HepG2 (cell line): ENCODE data around the gene FAM43B. TPM values are rescaled to one million over a fixed set of nuclear protein-coding genes. Genes with fewer than 3 reads are reported as not detected.

Experiments used
- ATAC-seq: fragments of 200-7000 bp; cut with Tn5 transposase; 3 replicates; pipeline ENCODE4 v1.9.1; 2020; ENCODE audit warnings: mild to moderate bottlenecking, moderate library complexity
- BruUV-seq: library from RNA; stranded (reverse); fragments of 400-500 nt; replicated peaks from 2 replicates; lab custom pipeline; 2021; lab: Mats Ljungman, UMichigan
- CTCF ChIA-PET: fragments of 300-600 bp; formaldehyde crosslinking; extraction: SDS; loops from one replicate; lab custom pipeline; 2021; ENCODE audit warnings: low total read pairs, inconsistent platforms, low intra/inter-chr PET ratio; lab: Yijun Ruan, JAX
- POLR2A ChIA-PET: fragments of 350-600 bp; sonication (Branson Sonifier 250); formaldehyde crosslinking; loops from one replicate; lab custom pipeline; 2020; ENCODE audit warnings: antibody characterized with exemption, inconsistent platforms; lab: Yijun Ruan, JAX
- DNase-seq: peaks from one replicate; pipeline ENCODE4 v3.0.0-alpha.2; 2015; ENCODE audit warnings: low spot score
- FAIRE-seq: peaks from 3 replicates; lab custom pipeline; 2011; peaks lifted over from hg19 to GRCh38; lab: Jason Lieb, UNC
- H2AFZ ChIP-seq: one replicate; pipeline ENCODE4 v1.6.1; 2011; ENCODE audit warnings: low read length, inconsistent platforms
- H3K27ac ChIP-seq: fragments of 300-600 bp; 3 replicates; pipeline ENCODE4 v1.8.0; 2011; ENCODE audit warnings: mixed run types, mild to moderate bottlenecking, mixed read lengths, low read length, inconsistent platforms; ENCODE audit not compliant: insufficient read depth; ENCODE audit errors: extremely low read length
- H3K27me3 ChIP-seq, 2 experiments: fragments of 200-600 bp in 1 of 2; 2 replicates in 1 of 2; 3 replicates in 1 of 2; pipeline versions ENCODE4 v1.6.0 to v1.8.0; 2011; ENCODE audit warnings: low read length in 2 of 2, mild to moderate bottlenecking in 2 of 2, moderate library complexity in 2 of 2, inconsistent platforms in 1 of 2; ENCODE audit not compliant: insufficient read depth in 2 of 2, control insufficient read depth in 1 of 2
- H3K36me3 ChIP-seq, 2 experiments: fragments of 200-600 bp in 1 of 2; replicated peaks in 1 of 2; 2 replicates in 1 of 2; 3 replicates in 1 of 2; pipeline versions ENCODE4 v1.5.1 to v1.8.0; 2011; ENCODE audit warnings: low read length in 2 of 2, inconsistent platforms in 1 of 2; ENCODE audit not compliant: insufficient read depth in 2 of 2, control insufficient read depth in 1 of 2
- H3K4me1 ChIP-seq: 2 replicates; pipeline ENCODE4 v1.5.1; 2012; ENCODE audit warnings: low read length, inconsistent platforms; ENCODE audit not compliant: insufficient read depth
- H3K4me2 ChIP-seq: 2 replicates; pipeline ENCODE4 v1.6.0; 2011; ENCODE audit warnings: low read depth, low read length, inconsistent platforms
- H3K4me3 ChIP-seq, 3 experiments: fragments of 200-600 bp in 1 of 3; sonication (generic), shearing (Covaris generic) in 1 of 3; replicated peaks in 1 of 3; 2 replicates each; pipeline ENCODE4 v1.5.1; 2011 to 2016; ENCODE audit warnings: low read length in 3 of 3, inconsistent platforms in 2 of 3, low read depth in 2 of 3, mild to moderate bottlenecking in 2 of 3, control low read depth in 1 of 3, mixed read lengths in 1 of 3; ENCODE audit not compliant: insufficient read depth in 1 of 3
- H3K79me2 ChIP-seq: one replicate; pipeline ENCODE4 v1.6.1; 2011; ENCODE audit warnings: low read length, inconsistent platforms; ENCODE audit not compliant: insufficient read depth
- H3K9ac ChIP-seq: 2 replicates; pipeline ENCODE4 v1.6.0; 2011; ENCODE audit warnings: mild to moderate bottlenecking, low read depth, low read length, inconsistent platforms; ENCODE audit not compliant: insufficient read depth
- H3K9me3 ChIP-seq: 2 replicates; pipeline ENCODE4 v1.5.1; 2012; ENCODE audit warnings: mild to moderate bottlenecking, low read length
- H4K20me1 ChIP-seq: 2 replicates; pipeline ENCODE4 v1.6.0; 2011; ENCODE audit warnings: inconsistent platforms, mild to moderate bottlenecking, low read length, moderate library complexity; ENCODE audit not compliant: insufficient read depth
- ATF4 ChIP-seq, 2 experiments: fragments of 450-650 bp in 1 of 2; sonication (generic) in 1 of 2; formaldehyde crosslinking; IDR thresholded peaks; 2 replicates each; pipeline versions ENCODE4 v1.5.0 to v1.8.0; 2020 to 2022; ENCODE audit warnings: mild to moderate bottlenecking in 1 of 2, missing genetic modification reagents in 1 of 2
- CCAR2 ChIP-seq: fragments of 200-400 bp; formaldehyde crosslinking; optimal IDR thresholded peaks from 2 replicates; pipeline ENCODE3; 2018; ENCODE audit warnings: low read depth, mild to moderate bottlenecking, low read length, moderate library complexity
- CSRNP1 ChIP-seq: sonication (generic); formaldehyde crosslinking; IDR thresholded peaks from 2 replicates; pipeline ENCODE4 v1.8.1; 2023; ENCODE audit warnings: mild to moderate bottlenecking, missing genetic modification reagents
- ELF3 ChIP-seq: IDR thresholded peaks from 2 replicates; pipeline ENCODE4 v1.6.1; 2016; ENCODE audit warnings: missing genetic modification reagents, missing compliant biosample characterization
- KDM5A ChIP-seq: fragments of 200-600 bp; sonication (generic); IDR thresholded peaks from 2 replicates; pipeline ENCODE4 v1.7.0; 2018; ENCODE audit warnings: antibody characterized with exemption, mild to moderate bottlenecking, low read length, borderline replicate concordance
- MYNN ChIP-seq: sonication (generic); formaldehyde crosslinking; IDR thresholded peaks from 2 replicates; pipeline ENCODE4 v1.4.0; 2020; ENCODE audit warnings: mild to moderate bottlenecking, low read depth, missing genetic modification reagents
- MYPOP ChIP-seq: sonication (generic); formaldehyde crosslinking; IDR thresholded peaks from 2 replicates; pipeline ENCODE4 v1.8.1; 2023; ENCODE audit warnings: mild to moderate bottlenecking, moderate library complexity, missing genetic modification reagents
- PHF8 ChIP-seq: sonication (generic); formaldehyde crosslinking; IDR thresholded peaks from 2 replicates; pipeline ENCODE4 v1.5.0; 2020; ENCODE audit warnings: missing genetic modification reagents
- SMAD9 ChIP-seq: sonication (generic); formaldehyde crosslinking; IDR thresholded peaks from 2 replicates; pipeline ENCODE4 v1.5.1; 2020; ENCODE audit warnings: mild to moderate bottlenecking, missing genetic modification reagents
- SRF ChIP-seq: IDR thresholded peaks from 2 replicates; pipeline ENCODE4 v1.6.1; 2011; ENCODE audit warnings: mild to moderate bottlenecking, low read depth, low read length, moderate library complexity
- TAF15 ChIP-seq: fragments of 200-400 bp; formaldehyde crosslinking; IDR thresholded peaks from one replicate; pipeline ENCODE4 v1.6.1; 2018; ENCODE audit warnings: mild to moderate bottlenecking, low read depth, low read length; ENCODE audit not compliant: poor library complexity, severe bottlenecking
- ZBTB38 ChIP-seq: sonication (generic); formaldehyde crosslinking; IDR thresholded peaks from 2 replicates; pipeline ENCODE4 v1.5.1; 2020; ENCODE audit warnings: mild to moderate bottlenecking, missing genetic modification reagents
- ZNF10 ChIP-seq: sonication (generic); formaldehyde crosslinking; IDR thresholded peaks from 2 replicates; pipeline ENCODE4 v1.4.0; 2020; ENCODE audit warnings: mild to moderate bottlenecking, low read depth, missing genetic modification reagents, borderline replicate concordance
- ZNF678 ChIP-seq: sonication (generic); formaldehyde crosslinking; IDR thresholded peaks from 2 replicates; pipeline ENCODE4 v1.4.0; 2020; ENCODE audit warnings: mild to moderate bottlenecking, missing genetic modification reagents
- WGBS: methylation state at CpG from one replicate; pipeline ENCODE4 v1.1.6; 2017; ENCODE audit warnings: low lambda C conversion rate; 5-methylcytosine and 5-hydroxymethylcytosine counted together
- in situ Hi-C: cut with HindIII; loops from 2 replicates; pipeline ENCODE4 v1.10.0; 2017; ENCODE audit warnings: low pct_unique_long_range_greater_than_20kb; ENCODE audit not compliant: extremely low pct_ligation_motif_present
- intact Hi-C: fragments of 100-400 bp; cut with micrococcal nuclease; formaldehyde crosslinking; loops from one replicate; pipeline ENCODE4 v1.10.0; 2022; ENCODE audit not compliant: unreplicated experiment
- polyA plus RNA-seq, 8 experiments: library from polyadenylated mRNA; depleted of rRNA in 3 of 8; stranded (reverse) in 7 of 8; unstranded in 1 of 8; fragments of >200 nt; fragmentation: Illumina TruSeq in 4 of 8; extraction: Trizol in 4 of 8; gene quantifications; 2 replicates each; pipeline versions ENCODE4 v1.2.1 to v1.2.3, GENCODE V29; 2011 to 2016; ENCODE audit warnings: low read depth in 4 of 8, missing spikeins in 1 of 8, mixed read lengths in 1 of 8; ENCODE audit not compliant: insufficient read depth in 1 of 8
- total RNA-seq, 5 experiments: library from RNA; depleted of rRNA; stranded (reverse); fragments of >200 nt; fragmentation: Illumina TruSeq; extraction: Trizol; gene quantifications; 2 replicates each; pipeline ENCODE4 v1.2.3, GENCODE V29; 2016; ENCODE audit warnings: low read depth in 1 of 5

FAM43B gene
- total and polyA plus RNA-seq, 2 of the 13 experiments (the other 11 are each of a cell fraction or from before 2014, with no cell fraction given): 0.63 to 3.7 TPM

- no TSS peak for BruUV-seq
- Histone ChIP-seq H3K27ac (no peak overlapping the region), H3K27me3 (no peaks in the 10 kb centered on the region; a peak in 2 of 5 replicates), H3K9me3 (no peaks in the 10 kb centered on the region), H2AFZ (no peak overlapping the region), H3K4me3 (no peak overlapping the region)
- in situ Hi-C loops: no loop called here
- 92% methylated on average over 1 of the region's 1 CpG for WGBS
- TF ChIP-seq CSRNP1 (CRISPR knock-in tag): no peak
- TF ChIP-seq ZNF678: no peak
- TF ChIP-seq TAF15: no peak
- no peak for TF ChIP-seq ZNF10
- no peak for TF ChIP-seq MYNN
- no peak for TF ChIP-seq SMAD9
- TF ChIP-seq, all 625 proteins: peak for 0
- H3K9ac ChIP-seq: no peak overlapping the region
- peaks cover 21% of the 10 kb centered on the region for H3K4me1 ChIP-seq
- ChIA-PET POLR2A (no interaction called here), CTCF (no interaction called here)
- DNase-seq (no peak), ATAC-seq (no peak), FAIRE-seq (no peak)
- H3K79me2 ChIP-seq: peaks cover 35% of the 10 kb centered on the region
- no peak overlapping the region for H3K4me2 ChIP-seq
- intact Hi-C loops: no loop called here
- no peaks in the 10 kb centered on the region for H4K20me1 ChIP-seq
- peaks cover 13 to 32% of the 10 kb centered on the region in 2 experiments; a peak in 4 of 5 replicates for H3K36me3 ChIP-seq
Observed at GRCh38 chr1:20505488-20505887, 46.9 kb upstream of the FAM43B start.

GRCh38 chr1:20507248-20507563 lies 45.2 kb upstream of the FAM43B start:
- 9% methylated on average over 5 of the region's 5 CpGs for WGBS
- H3K36me3 ChIP-seq: peaks cover 4 to 15% of the 10 kb centered on the region in 2 experiments; a peak in 4 of 5 replicates
- H3K4me1 ChIP-seq: peaks cover 21% of the 10 kb centered on the region
- in situ Hi-C loops: no loop called here
- no peaks in the 10 kb centered on the region for H4K20me1 ChIP-seq
- H3K4me2 ChIP-seq: peak overlapping the region; percentile 87
- peak overlapping the region; percentile 74 to 96 (median 89) for H3K4me3 ChIP-seq
- H3K9me3 ChIP-seq: no peaks in the 10 kb centered on the region
- peak; percentile 50 for ATAC-seq
- ChIA-PET POLR2A (interaction anchor here (1.0 to 2.1 kb wide), 6 partner anchors 14 to 127 kb away, joined by 3 to 12 read pairs (median 6); partner anchors contain the start of genes CAMK2N1 and FAM43B), CTCF (no interaction called here)
- no TSS peak for BruUV-seq
- peak overlapping the region; percentile 71 for H3K27ac ChIP-seq
- FAIRE-seq: no peak
- H2AFZ ChIP-seq: no peak overlapping the region
- peaks cover 35% of the 10 kb centered on the region for H3K79me2 ChIP-seq
- DNase-seq: no peak
- intact Hi-C loops: no loop called here
- peak overlapping the region; percentile 86 for H3K9ac ChIP-seq
- H3K27me3 ChIP-seq: peaks cover 0 to 9% of the 10 kb centered on the region in 2 experiments; a peak in 3 of 5 replicates
- TF ChIP-seq PHF8 (CRISPR knock-in tag) (no peak), ATF4 (CRISPR knock-in tag; IDR thresholded peaks at IDR 0.05) (no peak), CCAR2 (no peak), ELF3 (no peak), KDM5A (no peak), SRF (no peak), ZBTB38 (CRISPR knock-in tag) (no peak), MYPOP (no peak)
